ENCODE results near the gene MRPS6.

DNA sequence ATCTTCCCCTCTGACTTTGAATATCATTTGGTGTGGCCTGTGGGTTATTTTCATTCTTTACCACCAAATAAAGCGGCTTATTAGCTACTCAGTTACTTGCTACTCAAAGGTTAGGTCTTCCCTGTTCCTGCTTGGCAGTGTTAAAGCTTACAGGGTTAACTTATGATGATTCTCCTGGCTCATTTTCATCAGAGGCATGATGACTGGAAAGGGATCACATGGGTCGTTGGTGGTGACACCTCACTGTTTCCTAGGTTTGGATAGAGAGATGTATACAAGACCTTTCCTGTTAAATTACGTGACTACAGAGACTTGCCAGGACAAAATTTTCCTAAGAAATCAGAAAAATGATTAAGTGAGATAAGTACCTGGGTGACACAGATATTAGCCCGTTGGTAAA lies 27.4 kb downstream of the MRPS6 start:
- TF ChIP-seq POLR2AphosphoS5 (IDR thresholded peaks at IDR 0.05; ENCODE audit: low read depth, low read length), result no peak
- TF ChIP-seq POLR2A (IDR thresholded peaks at IDR 0.05; ENCODE audit: low read depth, low read length), result no peak
- TF ChIP-seq SPI1 (IDR thresholded peaks at IDR 0.05; ENCODE audit: low read depth, low read length), result no peak
